ENCODE results near the gene ZNF41. TPM values are rescaled to one million over a fixed set of nuclear protein-coding genes. Genes with fewer than 3 reads are reported as not detected.

ZNF41 gene
- total RNA-seq, 1 experiment from 2014 or later, result 2.5 TPM

- Histone ChIP-seq H2AFZ (ENCODE audit: low read length) (no peak overlapping the region), H3K18ac (ENCODE audit: insufficient read length, low read depth, low read length) (no peak overlapping the region), H3K4ac (ENCODE audit: low read depth, low read length) (no peak overlapping the region), H2BK20ac (ENCODE audit: low read depth, low read length, poor library complexity, severe bottlenecking) (no peak overlapping the region), H2BK15ac (ENCODE audit: low read depth, low read length) (no peak overlapping the region), H3K23ac (ENCODE audit: insufficient read length, low read depth, low read length) (no peak overlapping the region), H3K9me3 (ENCODE audit: control insufficient read depth, low read depth, low read length) (peaks cover 21% of the 10 kb centered on the region), H3K9ac (ENCODE audit: extremely low read depth, insufficient read length, low read length) (no peak overlapping the region), H4K20me1 (ENCODE audit: control insufficient read depth, insufficient read depth, insufficient read length) (no peaks in the 10 kb centered on the region), H2AK5ac (ENCODE audit: insufficient read length, low read length) (no peak overlapping the region), H2BK5ac (ENCODE audit: insufficient read length, low read length) (no peak overlapping the region), H3K79me2 (ENCODE audit: insufficient read depth, low read length) (no peaks in the 10 kb centered on the region), H2BK12ac (ENCODE audit: insufficient read length, low read depth, low read length) (no peak overlapping the region), H3K56ac (ENCODE audit: insufficient read length, low read depth, low read length) (no peak overlapping the region), H4K91ac (ENCODE audit: insufficient read length, low read depth, low read length) (no peak overlapping the region), H3K79me1 (ENCODE audit: insufficient read depth, low read depth, low read length, poor library complexity, severe bottlenecking) (no peaks in the 10 kb centered on the region), H3K14ac (ENCODE audit: insufficient read depth, low read length) (no peak overlapping the region), H3K4me1 (ENCODE audit: insufficient read depth, low read length) (no peaks in the 10 kb centered on the region), H2BK120ac (ENCODE audit: low read depth, low read length, poor library complexity, severe bottlenecking) (no peak overlapping the region), H3K23me2 (ENCODE audit: insufficient read length, low read depth, low read length, poor library complexity, severe bottlenecking) (peaks cover 8% of the 10 kb centered on the region), H4K8ac (replicated peaks; ENCODE audit: insufficient read length, low read depth, low read length) (no peak overlapping the region), H4K5ac (ENCODE audit: insufficient read length, low read depth, low read length) (no peak overlapping the region), H3K4me2 (ENCODE audit: insufficient read depth, insufficient read length, low read length) (peak overlapping the region; percentile 74), H3T11ph (ENCODE audit: low read length) (no peak overlapping the region), H3K27ac (ENCODE audit: insufficient read length, low read depth, low read length) (no peak overlapping the region), H3K27me3 (ENCODE audit: insufficient read depth, low read length) (no peaks in the 10 kb centered on the region)
- H3K36me3 Mint-ChIP-seq (ENCODE audit: insufficient read depth in 1 of 3, low read depth in 3 of 3), result peaks cover 0 to 5% (median 5%) of the 10 kb centered on the region in 3 experiments; a peak in 4 of 7 replicates
- H3K9me3 Mint-ChIP-seq, result peaks cover 62 to 76% of the 10 kb centered on the region in 2 experiments
- TF ChIP-seq CTCF (conservative IDR thresholded peaks at IDR 0.05), result no peak
- 100% methylated on average over 1 of the region's 8 CpGs for WGBS (ENCODE audit: extremely low coverage, insufficient read length, low lambda C conversion rate)
- H3K27ac Mint-ChIP-seq, result peak overlapping the region in 2 of 3 experiments; percentile 6 to 62; a peak in 3 of 7 replicates
- no peak for DNase-seq
- H3K4me1 Mint-ChIP-seq, result peaks cover 10 to 13% of the 10 kb centered on the region in 2 experiments
- H3K27me3 Mint-ChIP-seq (ENCODE audit: low read depth), result no peaks in the 10 kb centered on the region; the same call in 1 of the 2 replicates
- H3K4me3 Mint-ChIP-seq, result peak overlapping the region; percentile 70 to 88
Measured at GRCh38 chrX:47482065-47482511, 934 bp downstream of the ZNF41 start.
